Measurements from ENCODE around the gene MED25. TPM values are rescaled to one million over a fixed set of nuclear protein-coding genes. Genes with fewer than 3 reads are reported as not detected.

Gene MED25
- total and polyA plus RNA-seq, 2 of the 8 experiments (the other 6 are each of a cell fraction or from before 2014, with no cell fraction given), result 21.6 to 71.4 TPM

DNA sequence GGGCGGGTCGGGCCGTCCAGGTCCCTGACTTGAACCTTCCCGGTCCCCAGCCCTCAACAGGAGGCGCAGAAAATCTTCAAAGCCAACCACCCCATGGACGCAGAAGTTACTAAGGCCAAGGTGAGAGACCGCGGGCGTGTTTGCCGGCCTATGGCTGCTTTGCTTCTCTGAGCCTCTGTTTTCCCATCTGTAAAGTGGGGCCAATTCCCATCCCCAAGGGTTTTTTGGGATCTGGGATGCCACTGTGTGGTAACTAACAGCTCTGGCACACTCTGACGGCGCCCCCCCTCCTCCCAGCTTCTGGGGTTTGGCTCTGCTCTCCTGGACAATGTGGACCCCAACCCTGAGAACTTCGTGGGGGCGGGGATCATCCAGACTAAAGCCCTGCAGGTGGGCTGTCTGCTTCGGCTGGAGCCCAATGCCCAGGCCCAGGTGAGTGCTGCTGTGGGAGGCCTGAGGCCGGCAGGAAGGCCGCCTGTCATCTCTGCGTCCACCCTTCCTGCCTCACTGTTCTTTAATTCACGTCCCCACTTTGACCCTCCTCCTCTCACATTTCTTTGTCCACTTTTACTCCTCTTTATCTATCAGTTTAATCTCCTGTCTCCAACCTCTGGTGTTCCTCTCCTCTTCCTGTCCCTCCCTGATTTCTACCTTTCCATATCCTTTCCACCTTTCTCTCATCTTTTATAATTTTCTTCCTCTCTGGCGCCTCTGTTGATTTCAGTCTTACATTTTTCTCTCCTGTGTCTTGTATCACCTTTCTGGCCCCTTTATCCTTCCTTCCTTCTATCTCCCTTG lies 12.1 kb upstream of the MED25 start:
- 90% methylated on average over 14 of the region's 20 CpGs; no CpG with 5 or more reads in 1 of the 2 experiments for WGBS, 2 experiments (ENCODE audit: extremely low coverage in 1 of 2, insufficient coverage in 1 of 2, insufficient read length in 1 of 2, insufficient replicate concordance in 2 of 2, low coverage in 1 of 2, low lambda C conversion rate in 2 of 2, missing lambda C conversion rate in 1 of 2)
- no peak for FAIRE-seq

More for the DNA sequence above, 12.1 kb upstream of the MED25 start:
- Histone ChIP-seq H2BK15ac (ENCODE audit: low read length) (no peak overlapping the region), H2BK12ac (ENCODE audit: low read depth, low read length) (no peak overlapping the region), H3K4me3 (ENCODE audit: extremely low read depth in 1 of 4, insufficient read depth in 2 of 4, low read depth in 3 of 4, low read length in 4 of 4) (no peak overlapping the region), H3K27ac (ENCODE audit: low read depth, low read length) (no peak overlapping the region), H3K9me3 (ENCODE audit: insufficient read depth in 2 of 2, low read depth in 1 of 2, low read length in 1 of 2) (no peaks in the 10 kb centered on the region), H4K8ac (ENCODE audit: extremely low read depth, insufficient read depth, low read length) (peak overlapping the region; percentile 35; the same call in 1 of the 2 replicates), H3K23ac (ENCODE audit: insufficient read length) (no peak overlapping the region), H2BK120ac (replicated peaks; ENCODE audit: low read depth, low read length) (no peak overlapping the region), H3K4me1 (replicated peaks in 1 of 4; ENCODE audit: control insufficient read depth in 3 of 4, insufficient read depth in 4 of 4, low read length in 3 of 4) (peaks cover 4 to 27% (median 17%) of the 10 kb centered on the region in 4 experiments), H3K23me2 (ENCODE audit: low read depth, low read length) (peaks cover 4% of the 10 kb centered on the region; the same call in 1 of the 2 replicates), H2BK5ac (ENCODE audit: low read depth, low read length) (no peak overlapping the region), H2BK20ac (ENCODE audit: low read length) (no peak overlapping the region), H3K14ac (ENCODE audit: insufficient read length) (no peak overlapping the region), H3K9ac (replicated peaks in 1 of 4; ENCODE audit: extremely low read depth in 1 of 4, low read depth in 3 of 4, low read length in 3 of 4) (no peak overlapping the region), H4K5ac (ENCODE audit: insufficient read length, low read depth, low read length) (no peak overlapping the region), H2AK5ac (ENCODE audit: low read depth, low read length) (no peak overlapping the region), H3K4ac (replicated peaks; ENCODE audit: insufficient read length, low read depth, low read length) (no peak overlapping the region), H3K4me2 (ENCODE audit: insufficient read depth in 1 of 2, low read depth in 2 of 2, low read length in 2 of 2) (no peak overlapping the region), H3K36me3 (ENCODE audit: control insufficient read depth in 2 of 4, insufficient read depth in 4 of 4, low read length in 3 of 4) (peaks cover 2 to 12% (median 5%) of the 10 kb centered on the region in 4 experiments; a peak in 6 of 8 replicates), H3K56ac (replicated peaks; ENCODE audit: insufficient read length, low read depth, low read length) (no peak overlapping the region), H3K79me2 (ENCODE audit: control insufficient read depth in 1 of 2, insufficient read depth in 2 of 2, low read length in 2 of 2) (no peaks in the 10 kb centered on the region), H3K27me3 (replicated peaks in 1 of 4; ENCODE audit: control insufficient read depth in 3 of 4, extremely low read depth in 1 of 4, insufficient read depth in 3 of 4, low read length in 3 of 4) (no peaks in the 10 kb centered on the region), H3K79me1 (ENCODE audit: low read depth, low read length) (no peaks in the 10 kb centered on the region; the same call in 1 of the 2 replicates), H3K18ac (ENCODE audit: extremely low read depth, low read length) (no peak overlapping the region), H2AFZ (ENCODE audit: low read length) (no peak overlapping the region), H4K20me1 (replicated peaks in 1 of 2; ENCODE audit: control insufficient read depth in 1 of 2, insufficient read depth in 2 of 2, low read length in 2 of 2) (peaks cover 0 to 11% of the 10 kb centered on the region in 2 experiments), H4K91ac (replicated peaks; ENCODE audit: insufficient read length, low read length) (no peak overlapping the region)
- no peak for DNase-seq (ENCODE audit: low read depth in 1 of 2, low spot score in 2 of 2)
- ChIA-PET POLR2A (ENCODE audit: partially characterized antibody) (interaction anchor here (0.8 to 2.2 kb wide), 15 partner anchors 13 to 167 kb away, joined by 3 to 10 read pairs (median 4); partner anchors contain the start of genes ADM5, AP2A1, CPT1C and PRMT1), CTCF (ENCODE audit: partially characterized antibody) (interaction anchor here (0.8 to 2.6 kb wide), 14 partner anchors 10 to 259 kb away, joined by 3 to 19 read pairs (median 4); partner anchors contain the start of genes AP2A1 and CPT1C)
- peak; percentile 95; the same call in 1 of the 2 replicates for TF ChIP-seq KDM1A (IDR thresholded peaks at IDR 0.05; ENCODE audit: borderline replicate concordance, low read length)
- no peak for TF ChIP-seq EGR1 (IDR thresholded peaks at IDR 0.05; ENCODE audit: borderline replicate concordance, low read depth, low read length)
- TF ChIP-seq ZNF274 (IDR thresholded peaks at IDR 0.05; ENCODE audit: borderline replicate concordance, extremely low read depth, low read length), result no peak
- TF ChIP-seq HDAC2 (IDR thresholded peaks at IDR 0.05; ENCODE audit: borderline replicate concordance in 1 of 2, low read depth in 2 of 2, low read length in 2 of 2), result no peak
- TF ChIP-seq NRF1 (IDR thresholded peaks at IDR 0.05; ENCODE audit: low read depth, low read length), result no peak
- no peak for TF ChIP-seq POLR2AphosphoS5 (IDR thresholded peaks at IDR 0.05; ENCODE audit: low read depth, low read length)
